Stimulated activated CD8-positive, alpha-beta memory T cell treated with anti-CD3 and anti-CD28 coated beads, Interleukin-12 subunit alpha, Interleukin-12 subunit beta, amount 100 ng/mL, for 4 hours (primary cell): Measurements from ENCODE around the gene SNX9.
"Not testable (repeated sequence)": the region's sequence is repeated elsewhere in the genome, so short reads cannot be mapped to it uniquely, and the experiment has no call there.

ENCODE experiments used
- DNase-seq: peaks from one replicate; pipeline ENCODE4 v3.0.0-alpha.2; 2020; ENCODE audit warnings: low read depth

Gene SNX9

GRCh38 chr6:157928428-157928827 lies 105.4 kb downstream of the SNX9 start:
- no peak for DNase-seq

GRCh38 chr6:157929076-157929475 lies 106.0 kb downstream of the SNX9 start:
- no peak for DNase-seq

GRCh38 chr6:157929765-157930319 lies 106.8 kb downstream of the SNX9 start:
- no peak for DNase-seq

- no peak for DNase-seq
Measured at GRCh38 chr6:157935786-157936185, 112.7 kb downstream of the SNX9 start.

GRCh38 chr6:157937318-157937717 lies 114.3 kb downstream of the SNX9 start:
- no peak for DNase-seq

- DNase-seq = no peak
Measured at GRCh38 chr6:157937916-157938315, 114.9 kb downstream of the SNX9 start.

GRCh38 chr6:157940375-157941036 lies 117.5 kb downstream of the SNX9 start:
- DNase-seq = not testable (repeated sequence)

DNA sequence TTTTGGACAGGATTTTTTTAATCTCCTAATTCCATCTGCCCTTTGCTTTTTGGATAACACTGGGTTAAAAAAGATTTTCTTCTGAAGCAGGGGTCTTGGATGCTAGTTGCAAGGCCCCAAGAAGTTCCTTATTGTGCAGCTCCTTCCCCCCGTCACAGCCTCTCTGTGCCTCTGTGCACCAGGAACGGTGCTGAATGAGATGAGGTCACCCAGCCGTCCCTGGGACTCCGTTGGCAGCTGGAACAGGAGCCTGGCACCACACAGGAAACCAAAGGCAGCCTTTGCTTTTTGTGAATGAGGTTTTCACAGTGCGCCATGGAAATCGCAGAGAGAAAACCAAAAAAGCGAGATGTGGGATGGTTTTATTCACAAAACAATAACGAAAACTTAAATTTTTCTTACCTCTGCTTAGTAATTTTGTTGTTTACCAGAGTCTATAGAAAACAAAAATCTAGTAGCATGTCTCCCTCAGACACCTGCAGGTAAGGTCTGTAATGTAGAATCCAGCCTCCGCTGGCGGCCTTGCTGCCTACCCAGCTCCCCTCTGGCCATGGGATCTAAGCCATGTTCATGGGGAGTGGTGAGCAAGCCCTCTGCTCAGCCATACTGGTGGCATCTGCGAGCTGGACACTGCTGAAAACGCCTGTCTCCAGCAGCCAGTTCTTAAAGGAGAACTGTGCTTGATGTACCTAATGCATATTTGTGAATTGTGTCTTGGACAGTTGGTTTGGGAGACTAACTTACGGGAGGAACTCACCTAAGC lies 118.2 kb downstream of the SNX9 start:
- no peak for DNase-seq

GRCh38 chr6:157942351-157942750 lies 119.3 kb downstream of the SNX9 start:
- no peak for DNase-seq

GRCh38 chr6:157943249-157943963 lies 120.4 kb downstream of the SNX9 start:
- DNase-seq = no peak

- no peak for DNase-seq
Measured at GRCh38 chr6:157943964-157944283, 120.9 kb downstream of the SNX9 start.

GRCh38 chr6:157944983-157945931 lies 122.2 kb downstream of the SNX9 start:
- peak; percentile 28 for DNase-seq

DNA sequence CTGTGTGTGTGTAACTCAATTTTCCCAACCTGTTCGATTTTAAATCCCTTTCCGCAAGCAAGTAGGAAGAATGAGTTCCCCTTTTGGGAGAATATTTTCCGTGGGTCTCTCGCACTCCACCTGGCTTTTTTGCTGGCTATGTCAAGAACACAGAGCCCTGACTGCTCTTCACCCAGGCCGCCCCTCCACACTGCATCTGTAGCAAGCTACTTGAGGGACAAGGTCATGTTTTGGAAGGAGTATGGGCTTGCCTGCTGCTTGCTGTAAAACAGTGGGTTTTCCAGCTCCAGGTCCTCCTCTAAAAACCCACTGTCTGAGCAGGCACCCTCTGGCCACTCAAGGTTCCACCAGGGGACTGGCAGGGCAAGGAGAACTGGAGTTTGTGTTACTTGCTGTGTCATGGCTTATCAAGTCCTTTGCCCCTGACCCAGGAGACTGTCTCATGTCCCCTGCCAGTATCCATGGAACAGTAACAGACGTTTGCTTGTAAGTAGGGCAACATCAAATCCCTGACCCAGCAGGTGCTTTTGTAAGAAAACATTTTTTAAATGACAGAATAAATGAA lies 123.1 kb downstream of the SNX9 start:
- no peak for DNase-seq

DNA sequence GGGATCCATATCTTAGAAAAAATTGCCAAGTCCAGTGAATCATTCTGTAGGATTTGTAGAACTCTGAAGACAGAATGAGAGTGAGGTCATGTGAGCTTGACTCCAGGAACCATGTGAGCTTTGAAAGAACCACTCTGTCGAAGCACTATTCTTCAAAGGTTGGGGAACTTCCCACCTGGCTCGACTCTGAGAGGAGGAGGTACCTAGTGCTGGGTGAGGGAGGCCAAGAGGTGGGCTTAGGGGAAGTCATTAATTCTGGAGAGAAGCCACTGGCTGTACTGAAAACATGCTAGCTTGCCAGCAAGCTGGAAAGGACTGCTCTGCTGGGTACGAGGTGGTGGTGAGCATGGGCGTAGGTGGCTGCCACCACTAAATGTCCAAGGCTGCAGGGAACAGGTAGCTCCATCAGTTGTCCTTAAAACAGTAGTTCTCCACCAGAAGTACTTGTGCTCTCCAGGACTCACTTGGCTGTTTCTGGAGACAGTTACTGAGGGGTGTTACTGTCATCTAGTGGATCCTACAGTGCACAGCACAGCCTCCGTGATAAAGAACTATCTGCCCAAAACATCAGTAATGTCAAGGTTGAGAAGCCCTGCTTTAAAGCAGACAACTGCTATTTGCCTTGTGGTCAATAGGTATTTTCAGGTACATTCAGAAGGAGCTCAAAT lies 124.0 kb downstream of the SNX9 start:
- no peak for DNase-seq

GRCh38 chr6:157950899-157951298 lies 127.9 kb downstream of the SNX9 start:
- DNase-seq = not testable (repeated sequence)

- DNase-seq = no peak
Measured at GRCh38 chr6:157951828-157952227, 128.8 kb downstream of the SNX9 start.

GRCh38 chr6:157952861-157953351 lies 129.9 kb downstream of the SNX9 start:
- no peak for DNase-seq

DNA sequence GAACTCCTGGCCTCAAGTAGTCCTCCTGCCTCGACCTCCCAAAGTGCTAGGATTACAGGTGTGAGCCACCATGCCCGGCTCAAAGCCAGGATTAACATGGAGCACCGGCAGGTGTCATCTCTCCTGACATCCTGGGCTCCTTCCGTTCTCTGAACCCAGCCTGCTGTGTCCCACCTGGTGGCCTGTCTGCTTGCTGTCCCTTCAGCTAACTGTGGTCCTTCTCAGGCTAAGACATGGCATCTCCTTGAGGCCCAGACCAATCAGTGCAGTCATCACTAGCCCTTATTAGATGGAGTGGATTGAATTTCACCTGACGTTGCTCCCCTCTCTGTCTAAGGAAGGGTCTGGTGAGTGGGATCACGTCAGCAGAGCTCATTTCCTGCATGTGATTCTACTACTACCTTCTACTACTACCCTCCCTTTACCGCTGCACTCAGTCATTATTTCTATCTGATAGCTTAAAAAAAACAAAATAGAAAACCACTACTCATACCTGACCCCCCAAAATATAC lies 130.6 kb downstream of the SNX9 start:
- no peak for DNase-seq

DNA sequence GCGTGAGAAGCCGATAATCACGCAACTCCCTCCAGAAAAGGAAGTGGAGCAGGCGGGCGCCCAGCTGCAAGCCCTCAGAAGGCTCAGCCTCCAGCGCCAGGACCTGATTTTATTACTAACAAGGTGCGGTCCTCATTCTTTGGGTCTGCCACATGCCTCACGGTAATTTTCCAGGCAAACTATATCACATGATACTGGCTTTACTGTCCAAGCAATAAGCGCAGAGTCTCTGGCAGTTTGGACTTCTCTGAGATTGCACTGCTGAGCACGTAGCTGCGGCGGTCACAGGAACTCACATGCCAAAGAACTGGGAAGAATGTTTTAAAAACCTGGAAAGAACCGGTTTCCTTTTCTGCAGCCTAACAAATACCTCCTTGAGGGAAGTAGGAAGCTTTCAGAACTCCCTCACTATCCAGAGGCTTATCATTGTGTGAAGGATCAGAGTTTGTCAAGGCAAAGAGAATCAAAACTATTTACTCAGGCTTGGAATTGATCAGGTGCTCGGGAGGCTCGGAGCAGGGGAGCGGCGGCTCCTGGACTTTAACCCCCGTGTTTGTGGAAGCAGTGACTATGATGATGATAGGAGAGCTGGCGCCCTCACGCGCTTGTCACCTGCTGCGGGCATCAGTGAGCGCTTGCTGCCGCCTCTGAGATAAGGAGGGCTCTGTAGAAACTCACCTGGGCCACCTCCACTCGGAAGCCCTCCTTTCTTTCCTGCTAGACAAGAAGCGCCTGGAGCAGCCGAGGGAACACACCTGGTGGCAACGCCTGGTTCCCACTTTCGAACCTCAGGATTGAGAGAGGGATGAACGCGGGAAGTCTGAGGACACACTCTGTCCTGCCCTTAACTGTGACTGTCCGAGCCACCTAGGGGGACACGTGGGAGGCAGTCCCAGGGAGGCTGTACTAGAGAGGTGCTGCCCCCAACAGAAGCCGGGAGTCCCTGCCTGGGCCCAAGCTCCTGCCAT lies 131.4 kb downstream of the SNX9 start:
- DNase-seq = no peak
